Activated naive CD8-positive, alpha-beta T cell treated with anti-CD3 and anti-CD28 coated beads for 36 hours (primary cell): ENCODE measurements around the gene SEC14L6. TPM values are rescaled to one million over a fixed set of nuclear protein-coding genes. Genes with fewer than 3 reads are reported as not detected.
"Not testable (repeated sequence)": the region's sequence is repeated elsewhere in the genome, so short reads cannot be mapped to it uniquely, and the experiment has no call there.

Source experiments
- DNase-seq: peaks from one replicate; pipeline ENCODE4 v3.0.0; 2021
- H3K27ac Mint-ChIP-seq: one replicate; pipeline ENCODE4 v1.8.0; 2022; ENCODE audit warnings: mild to moderate bottlenecking, moderate library complexity, mixed read lengths
- H3K27me3 Mint-ChIP-seq: one replicate; pipeline ENCODE4 v1.8.0; 2022; ENCODE audit warnings: mild to moderate bottlenecking, mixed read lengths
- H3K36me3 Mint-ChIP-seq: one replicate; pipeline ENCODE4 v1.8.0; 2021; ENCODE audit warnings: mild to moderate bottlenecking, mixed read lengths
- H3K4me1 Mint-ChIP-seq: one replicate; pipeline ENCODE4 v1.8.0; 2021; ENCODE audit warnings: mixed read lengths
- H3K4me3 Mint-ChIP-seq: one replicate; pipeline ENCODE4 v1.8.0; 2022; ENCODE audit warnings: mild to moderate bottlenecking, moderate library complexity, mixed read lengths
- H3K9me3 Mint-ChIP-seq: one replicate; pipeline ENCODE4 v1.8.0; 2022; ENCODE audit warnings: mixed read lengths
- total RNA-seq, 2 experiments: library from RNA; stranded (reverse); gene quantifications; one replicate each; pipeline ENCODE4 v1.2.3, GENCODE V29; 2021

SEC14L6 gene
- total RNA-seq: not detected

DNA sequence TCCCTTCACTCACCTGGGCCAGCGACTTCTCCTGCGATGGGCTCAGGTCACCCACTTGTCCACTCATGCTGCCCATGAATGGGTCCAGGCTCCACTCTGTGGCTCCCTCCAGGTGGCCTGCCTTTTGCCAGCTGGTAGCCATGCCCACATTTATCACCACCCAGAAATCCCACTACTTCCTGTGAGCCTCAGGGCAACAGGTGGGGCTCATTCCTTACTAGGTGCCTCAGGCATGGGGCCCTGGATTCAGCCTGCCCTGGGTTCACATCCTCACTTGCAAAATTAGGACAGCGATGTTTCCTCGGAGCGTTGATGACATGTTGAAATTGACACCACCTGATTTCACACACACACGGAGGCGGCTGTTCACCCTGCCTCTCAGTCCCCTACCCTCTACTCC is at the start of gene SEC14L6:
Gene SEC14L6, minus strand, starts transcription at position 126 of the 400 bp plus-strand sequence. Its CDS starts 59 bp downstream, at position 67.
- H3K4me1 Mint-ChIP-seq: peaks cover 4% of the 10 kb centered on the region
- H3K27me3 Mint-ChIP-seq: peaks cover 32% of the 10 kb centered on the region
- H3K27ac Mint-ChIP-seq: no peak within 1 kb of the TSS
- no peak for DNase-seq
- no peaks in the 10 kb centered on the region for H3K36me3 Mint-ChIP-seq
- no peaks in the 10 kb centered on the region for H3K9me3 Mint-ChIP-seq
- no peak within 1 kb of the TSS for H3K4me3 Mint-ChIP-seq

DNA sequence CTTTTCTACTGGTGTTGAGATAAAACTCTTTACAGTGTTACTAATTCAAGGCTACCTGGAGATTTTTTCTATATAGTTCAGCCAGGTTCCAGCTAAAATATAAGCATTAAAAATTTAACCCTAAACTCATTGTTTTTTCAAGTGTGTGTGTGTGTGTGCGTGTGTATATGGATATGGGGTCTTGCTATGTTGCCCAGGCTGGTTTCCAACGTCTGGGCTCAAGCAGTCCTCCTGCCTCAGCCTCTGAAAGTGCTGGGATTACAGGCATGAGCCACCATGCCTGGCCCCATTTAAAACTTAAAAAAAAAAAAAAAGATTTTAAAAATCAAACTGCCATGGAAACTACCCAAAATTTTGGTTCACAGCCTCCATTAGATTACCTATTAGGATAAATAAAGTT is 49.7 kb upstream of the SEC14L6 start:
- DNase-seq: no peak
- no peaks in the 10 kb centered on the region for H3K36me3 Mint-ChIP-seq
- H3K27ac Mint-ChIP-seq: no peak overlapping the region
- no peaks in the 10 kb centered on the region for H3K9me3 Mint-ChIP-seq
- peaks cover 12% of the 10 kb centered on the region for H3K27me3 Mint-ChIP-seq
- no peak overlapping the region for H3K4me3 Mint-ChIP-seq
- no peaks in the 10 kb centered on the region for H3K4me1 Mint-ChIP-seq

- H3K9me3 Mint-ChIP-seq, DNase-seq, H3K4me3 Mint-ChIP-seq, H3K27ac Mint-ChIP-seq: not testable (repeated sequence)
- peaks cover 20% of the 10 kb centered on the region for H3K36me3 Mint-ChIP-seq
- peaks cover 14% of the 10 kb centered on the region for H3K4me1 Mint-ChIP-seq
- H3K27me3 Mint-ChIP-seq: peaks cover 12% of the 10 kb centered on the region
These were observed 45.8 kb upstream of the SEC14L6 start for GRCh38 chr22:30592360-30592713.

GRCh38 chr22:30591588-30592359 is 45.2 kb upstream of the SEC14L6 start, which contains the start of gene PES1:
TSS of gene PES1 (minus strand) at chr22:30591910. CDS start at chr22:30591833, 77 bp downstream.
- H3K27me3 Mint-ChIP-seq: peaks cover 12% of the 10 kb centered on the region
- H3K4me1 Mint-ChIP-seq: peaks cover 14% of the 10 kb centered on the region
- H3K4me3 Mint-ChIP-seq: no peak within 1 kb of the TSS
- no peak within 1 kb of the TSS for H3K27ac Mint-ChIP-seq
- peak; percentile 93 for DNase-seq
- H3K36me3 Mint-ChIP-seq: peaks cover 26% of the 10 kb centered on the region
- no peaks in the 10 kb centered on the region for H3K9me3 Mint-ChIP-seq

DNA sequence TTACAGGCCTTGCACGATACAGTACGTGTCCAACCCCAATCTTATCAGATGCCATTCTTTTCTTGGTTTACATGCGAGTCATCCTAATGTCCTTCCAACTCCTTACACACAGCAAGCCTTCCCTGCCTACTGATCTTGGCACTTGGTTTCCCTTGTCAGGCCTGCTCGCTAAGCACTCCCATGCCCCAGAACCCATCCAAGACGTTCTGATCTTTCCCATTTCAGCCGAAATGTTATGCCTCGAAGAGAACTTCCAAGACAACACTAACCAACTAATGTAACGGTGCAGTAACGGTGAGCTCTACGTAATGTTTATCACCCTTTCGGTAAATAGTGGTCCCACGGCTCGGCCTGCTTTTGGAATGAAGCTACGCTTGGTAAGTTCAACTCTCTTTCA is 44.6 kb upstream of the SEC14L6 start:
- Mint-ChIP-seq H3K4me1 (peaks cover 14% of the 10 kb centered on the region), H3K36me3 (peaks cover 30% of the 10 kb centered on the region), H3K27me3 (peaks cover 12% of the 10 kb centered on the region), H3K9me3 (no peaks in the 10 kb centered on the region), H3K27ac (no peak overlapping the region), H3K4me3 (no peak overlapping the region)
- no peak for DNase-seq

DNA sequence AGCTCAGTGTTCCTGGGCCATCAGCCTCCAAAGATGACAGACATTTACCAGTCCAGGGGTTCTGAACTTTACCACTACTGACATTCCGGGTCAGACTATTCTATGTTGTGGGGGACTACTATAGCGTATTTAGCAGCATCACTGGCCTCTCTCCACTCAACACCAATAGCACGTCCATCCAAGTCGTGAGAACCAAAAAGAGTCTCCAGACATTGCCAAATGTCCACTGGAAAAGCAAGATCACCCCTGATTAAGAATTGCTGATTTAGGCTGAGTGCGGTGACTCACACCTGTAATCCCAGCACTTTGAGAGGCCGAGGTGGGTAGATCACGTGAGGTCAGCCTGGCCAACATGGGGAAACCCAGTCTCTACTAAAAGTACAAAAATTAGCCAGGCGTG is 39.9 kb upstream of the SEC14L6 start:
- H3K4me1 Mint-ChIP-seq: peaks cover 16% of the 10 kb centered on the region
- peaks cover 50% of the 10 kb centered on the region for H3K36me3 Mint-ChIP-seq
- H3K27ac Mint-ChIP-seq: no peak overlapping the region
- no peaks in the 10 kb centered on the region for H3K9me3 Mint-ChIP-seq
- H3K27me3 Mint-ChIP-seq: no peaks in the 10 kb centered on the region
- H3K4me3 Mint-ChIP-seq: no peak overlapping the region
- no peak for DNase-seq

- no peaks in the 10 kb centered on the region for H3K27me3 Mint-ChIP-seq
- DNase-seq: no peak
- no peak overlapping the region for H3K4me3 Mint-ChIP-seq
- H3K4me1 Mint-ChIP-seq: peaks cover 3% of the 10 kb centered on the region
- peaks cover 56% of the 10 kb centered on the region for H3K36me3 Mint-ChIP-seq
- H3K27ac Mint-ChIP-seq: no peak overlapping the region
- H3K9me3 Mint-ChIP-seq: no peaks in the 10 kb centered on the region
These were observed 37.9 kb upstream of the SEC14L6 start for GRCh38 chr22:30584441-30584840.

- peaks cover 2% of the 10 kb centered on the region for H3K4me1 Mint-ChIP-seq
- H3K27ac Mint-ChIP-seq: no peak overlapping the region
- H3K27me3 Mint-ChIP-seq: no peaks in the 10 kb centered on the region
- DNase-seq: no peak
- H3K4me3 Mint-ChIP-seq: no peak overlapping the region
- no peaks in the 10 kb centered on the region for H3K9me3 Mint-ChIP-seq
- H3K36me3 Mint-ChIP-seq: peaks cover 58% of the 10 kb centered on the region
These were observed 36.4 kb upstream of the SEC14L6 start for GRCh38 chr22:30582788-30583545.

GRCh38 chr22:30582051-30582450 is 35.5 kb upstream of the SEC14L6 start:
- peaks cover 52% of the 10 kb centered on the region for H3K36me3 Mint-ChIP-seq
- H3K27ac Mint-ChIP-seq: no peak overlapping the region
- peaks cover 5% of the 10 kb centered on the region for H3K4me1 Mint-ChIP-seq
- H3K9me3 Mint-ChIP-seq: no peaks in the 10 kb centered on the region
- DNase-seq: no peak
- no peak overlapping the region for H3K4me3 Mint-ChIP-seq
- H3K27me3 Mint-ChIP-seq: no peaks in the 10 kb centered on the region

GRCh38 chr22:30580896-30581295 is 34.4 kb upstream of the SEC14L6 start:
- H3K4me1 Mint-ChIP-seq: peaks cover 9% of the 10 kb centered on the region
- no peak overlapping the region for H3K4me3 Mint-ChIP-seq
- peaks cover 54% of the 10 kb centered on the region for H3K36me3 Mint-ChIP-seq

DNA sequence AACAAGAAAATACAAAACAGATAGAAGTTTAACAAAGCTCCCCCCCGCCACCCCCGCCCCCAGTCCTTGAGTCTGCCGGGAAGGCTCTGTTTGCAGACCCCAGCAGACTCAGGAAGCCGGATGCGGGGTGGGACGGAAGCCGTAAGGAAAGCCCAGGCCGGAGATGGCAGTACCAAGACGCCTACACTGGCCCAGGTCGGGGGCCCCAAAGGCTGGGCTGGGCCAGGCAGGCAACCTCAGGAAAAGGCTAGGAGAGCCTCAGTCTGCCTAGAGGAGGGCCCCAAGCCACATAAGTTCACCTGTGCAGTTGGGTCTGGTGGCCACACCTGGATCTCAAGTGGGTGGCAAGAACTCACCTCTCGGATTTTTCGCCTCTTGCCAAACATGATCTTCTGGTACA is 31.9 kb upstream of the SEC14L6 start:
- Mint-ChIP-seq H3K27ac (no peak overlapping the region), H3K9me3 (no peaks in the 10 kb centered on the region), H3K36me3 (peaks cover 52% of the 10 kb centered on the region), H3K27me3 (no peaks in the 10 kb centered on the region), H3K4me1 (peaks cover 9% of the 10 kb centered on the region), H3K4me3 (no peak overlapping the region)
- DNase-seq: no peak

More at GRCh38 chr22:30580896-30581295, 34.4 kb upstream of the SEC14L6 start:
- Mint-ChIP-seq H3K27ac (no peak overlapping the region), H3K9me3 (no peaks in the 10 kb centered on the region), H3K27me3 (no peaks in the 10 kb centered on the region)
- DNase-seq: no peak

DNA sequence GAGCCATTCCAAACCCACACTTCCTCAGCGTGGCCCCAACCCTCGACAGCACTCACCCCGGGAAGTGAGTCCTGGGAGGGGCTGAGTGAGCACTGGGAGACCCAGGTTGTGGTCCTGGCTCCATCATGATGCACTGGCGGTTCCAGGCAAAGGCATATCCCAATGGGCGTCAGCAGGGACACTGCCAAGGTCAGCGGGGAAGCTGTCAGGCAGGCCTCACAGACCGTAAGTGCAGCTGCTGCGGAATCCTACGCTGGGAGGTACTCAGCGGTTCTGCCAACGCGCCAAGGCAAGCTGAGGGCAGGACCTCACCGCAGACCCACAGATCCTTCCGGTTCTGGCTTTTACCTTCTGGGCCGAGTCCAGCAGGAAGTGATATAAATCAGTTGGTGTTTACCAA is 29.3 kb upstream of the SEC14L6 start:
- Mint-ChIP-seq H3K4me1 (peaks cover 9% of the 10 kb centered on the region), H3K36me3 (peaks cover 37% of the 10 kb centered on the region)

GRCh38 chr22:30574997-30575671 is 28.6 kb upstream of the SEC14L6 start:
- Mint-ChIP-seq H3K27me3 (no peaks in the 10 kb centered on the region), H3K27ac (no peak overlapping the region), H3K4me1 (peaks cover 9% of the 10 kb centered on the region), H3K4me3 (no peak overlapping the region), H3K9me3 (no peaks in the 10 kb centered on the region), H3K36me3 (peaks cover 31% of the 10 kb centered on the region)
- DNase-seq: no peak

More for the DNA sequence above, 29.3 kb upstream of the SEC14L6 start:
- Mint-ChIP-seq H3K27me3 (no peaks in the 10 kb centered on the region), H3K9me3 (no peaks in the 10 kb centered on the region), H3K4me3 (no peak overlapping the region), H3K27ac (no peak overlapping the region)
- no peak for DNase-seq

GRCh38 chr22:30574095-30574981 is 27.8 kb upstream of the SEC14L6 start, which contains the start of gene GAL3ST1:
TSS of gene GAL3ST1 (minus strand) at chr22:30574665. CDS start at chr22:30557392, 17,273 bp downstream.
- H3K9me3 Mint-ChIP-seq: no peaks in the 10 kb centered on the region
- no peaks in the 10 kb centered on the region for H3K27me3 Mint-ChIP-seq
- DNase-seq: no peak
- peaks cover 24% of the 10 kb centered on the region for H3K36me3 Mint-ChIP-seq
- no peak within 1 kb of the TSS for H3K4me3 Mint-ChIP-seq
- no peak within 1 kb of the TSS for H3K27ac Mint-ChIP-seq
- H3K4me1 Mint-ChIP-seq: peaks cover 9% of the 10 kb centered on the region
